Bronchial epithelial cell (primary cell): ENCODE data around the gene SRGAP3. TPM values are rescaled to one million over a fixed set of nuclear protein-coding genes. Genes with fewer than 3 reads are reported as not detected.

Source experiments
- DNase-seq: peaks from one replicate; pipeline ENCODE4 v3.0.0-alpha.2; 2010; ENCODE audit warnings: low read depth
- FAIRE-seq: peaks from 2 replicates; lab custom pipeline; 2011; peaks lifted over from hg19 to GRCh38; lab: Jason Lieb, UNC
- H3K27me3 ChIP-seq: 2 replicates; pipeline ENCODE4 v1.5.1; 2011; ENCODE audit warnings: low read length; ENCODE audit not compliant: control insufficient read depth, insufficient read depth
- H3K36me3 ChIP-seq: 2 replicates; pipeline ENCODE4 v1.5.1; 2011; ENCODE audit warnings: low read length; ENCODE audit not compliant: control insufficient read depth, insufficient read depth
- H3K4me3 ChIP-seq: 2 replicates; pipeline ENCODE4 v1.5.1; 2011; ENCODE audit warnings: mild to moderate bottlenecking, low read depth, low read length, control low read depth
- CTCF ChIP-seq: IDR thresholded peaks from 2 replicates; pipeline ENCODE4 v1.5.1; 2011; ENCODE audit warnings: mild to moderate bottlenecking, moderate library complexity, low read length, control low read depth, inconsistent platforms; ENCODE audit not compliant: insufficient read depth, severe bottlenecking
- total RNA-seq: library from RNA; depleted of rRNA; stranded (reverse); fragments of >200 nt; gene quantifications from 2 replicates; pipeline ENCODE4 v1.2.1, GENCODE V29; 2014

The SRGAP3 gene
- total RNA-seq, 1 donor from 2014 or later, result 30.5 TPM

- Histone ChIP-seq H3K36me3 (peaks cover 5% of the 10 kb centered on the region), H3K27me3 (no peaks in the 10 kb centered on the region), H3K4me3 (no peak overlapping the region)
- TF ChIP-seq CTCF, result no peak
- DNase-seq (no peak), FAIRE-seq (no peak)
Observed at GRCh38 chr3:9230596-9230995, 18.9 kb downstream of the SRGAP3 start.

- Histone ChIP-seq H3K27me3 (no peaks in the 10 kb centered on the region), H3K36me3 (peaks cover 6% of the 10 kb centered on the region), H3K4me3 (no peak overlapping the region)
- FAIRE-seq, result no peak
- no peak for DNase-seq
- TF ChIP-seq CTCF, result no peak
Observed at GRCh38 chr3:9229879-9230278, 19.6 kb downstream of the SRGAP3 start.

- H3K36me3 ChIP-seq, result peaks cover 4% of the 10 kb centered on the region
- no peaks in the 10 kb centered on the region for H3K27me3 ChIP-seq
- no peak for TF ChIP-seq CTCF
- DNase-seq (no peak), FAIRE-seq (no peak)
- no peak overlapping the region for H3K4me3 ChIP-seq
Observed at GRCh38 chr3:9229325-9229724, 20.1 kb downstream of the SRGAP3 start.

GRCh38 chr3:9226326-9226725, 23.1 kb downstream of the SRGAP3 start:
- Histone ChIP-seq H3K27me3 (no peaks in the 10 kb centered on the region), H3K4me3 (no peak overlapping the region), H3K36me3 (peaks cover 7% of the 10 kb centered on the region)
- FAIRE-seq (no peak), DNase-seq (peak; percentile 58)
- no peak for TF ChIP-seq CTCF

GRCh38 chr3:9225268-9225667, 24.2 kb downstream of the SRGAP3 start:
- Histone ChIP-seq H3K27me3 (no peaks in the 10 kb centered on the region), H3K4me3 (no peak overlapping the region), H3K36me3 (peaks cover 7% of the 10 kb centered on the region)
- DNase-seq (no peak), FAIRE-seq (no peak)
- no peak for TF ChIP-seq CTCF

- TF ChIP-seq CTCF, result peak; percentile 6
- Histone ChIP-seq H3K27me3 (no peaks in the 10 kb centered on the region), H3K4me3 (no peak overlapping the region), H3K36me3 (peaks cover 8% of the 10 kb centered on the region)
- FAIRE-seq (no peak), DNase-seq (peak; percentile 35)
Observed at GRCh38 chr3:9224490-9224889, 25.0 kb downstream of the SRGAP3 start.
